HK-2 (cell line): ENCODE measurements around the gene BBOF1.

Experiments used
- DNase-seq: peaks from one replicate; pipeline ENCODE4 v3.0.0-alpha.2; 2018; ENCODE audit not compliant: unreplicated experiment

The BBOF1 gene

GRCh38 chr14:74022346-74022745 lies 3.2 kb downstream of the BBOF1 start:
- DNase-seq: no peak

- no peak for DNase-seq
These were observed 10.0 kb downstream of the BBOF1 start for GRCh38 chr14:74029136-74029535.

GRCh38 chr14:74034572-74034971 lies 15.4 kb downstream of the BBOF1 start:
- no peak for DNase-seq

GRCh38 chr14:74035556-74035955 lies 16.4 kb downstream of the BBOF1 start:
- no peak for DNase-seq

GRCh38 chr14:74038020-74038859 lies 19.1 kb downstream of the BBOF1 start:
- DNase-seq: no peak

GRCh38 chr14:74042296-74042695 lies 23.1 kb downstream of the BBOF1 start:
- DNase-seq: no peak

- DNase-seq: no peak
These were observed 26.4 kb downstream of the BBOF1 start for GRCh38 chr14:74045522-74045921.

- peak; percentile 54 for DNase-seq
These were observed 29.1 kb downstream of the BBOF1 start for GRCh38 chr14:74048281-74048680.

GRCh38 chr14:74049876-74050495 lies 30.8 kb downstream of the BBOF1 start:
- no peak for DNase-seq

- DNase-seq: no peak
These were observed 43.6 kb downstream of the BBOF1 start for GRCh38 chr14:74062809-74063150.

- DNase-seq: no peak
These were observed 45.3 kb downstream of the BBOF1 start for GRCh38 chr14:74064426-74064825.

GRCh38 chr14:74064883-74065282 lies 45.7 kb downstream of the BBOF1 start:
- DNase-seq: no peak

GRCh38 chr14:74065746-74066575 lies 46.8 kb downstream of the BBOF1 start:
- DNase-seq: no peak

- DNase-seq: no peak
These were observed 58.3 kb downstream of the BBOF1 start for GRCh38 chr14:74077401-74077800.

GRCh38 chr14:74080820-74081460 lies 61.8 kb downstream of the BBOF1 start:
- no peak for DNase-seq

- no peak for DNase-seq
These were observed 62.3 kb downstream of the BBOF1 start for GRCh38 chr14:74081491-74081890.

- DNase-seq: no peak
These were observed 64.0 kb downstream of the BBOF1 start for GRCh38 chr14:74083161-74083560.

- DNase-seq: no peak
These were observed 64.7 kb downstream of the BBOF1 start for GRCh38 chr14:74083784-74084276.

GRCh38 chr14:74084277-74085046 lies 65.3 kb downstream of the BBOF1 start, which contains the start of the genes ALDH6A1 and LIN52:
ALDH6A1 (minus strand) TSS chr14:74084453; CDS start chr14:74084394, 59 bp downstream.
LIN52 (plus strand) TSS chr14:74084956; CDS start chr14:74084975, 19 bp downstream.
- peak; percentile 99 for DNase-seq

GRCh38 chr14:74085047-74085637 lies 66.0 kb downstream of the BBOF1 start:
- DNase-seq: peak; percentile 38
